GM23338 (cell line): ENCODE results near the gene PKNOX2.

Experiments
- CTCF ChIP-seq, 2 experiments: fragments of 200-600 bp in 1 of 2; sonication (generic) in 1 of 2; conservative IDR thresholded peaks; 2 replicates each; pipeline versions ENCODE4 v1.5.1 to v1.6.1; 2016 to 2017; ENCODE audit warnings: antibody characterized with exemption in 2 of 2, low read depth in 2 of 2, mild to moderate bottlenecking in 2 of 2, moderate library complexity in 1 of 2
- ETS1 ChIP-seq: IDR thresholded peaks from 2 replicates; pipeline ENCODE4 v1.6.1; 2016; ENCODE audit warnings: antibody characterized with exemption
- JUNB ChIP-seq: IDR thresholded peaks from one replicate; pipeline ENCODE4 v1.6.1; 2016; ENCODE audit warnings: antibody characterized with exemption; ENCODE audit not compliant: unreplicated experiment
- POLR2AphosphoS5 ChIP-seq: IDR thresholded peaks from 2 replicates; pipeline ENCODE4 v1.6.1; 2016; ENCODE audit warnings: antibody characterized with exemption, low read depth
- REST ChIP-seq: IDR thresholded peaks from one replicate; pipeline ENCODE4 v1.6.1; 2018; ENCODE audit warnings: antibody characterized with exemption; ENCODE audit not compliant: unreplicated experiment

- TF ChIP-seq CTCF (conservative IDR thresholded peaks at IDR 0.05; ENCODE audit: low read depth in 2 of 2) (no peak), POLR2AphosphoS5 (no peak), JUNB (no peak), REST (no peak), ETS1 (no peak)
These were observed 277.3 kb downstream of the PKNOX2 start for GRCh38 chr11:125441648-125442410.
